HG03354 (cell line): ENCODE results near the gene ALOXE3.

ENCODE experiments used
- ATAC-seq: cut with Tn5 transposase; IDR thresholded peaks from one replicate; pipeline ENCODE4 v1.9.1; 2021; ENCODE audit warnings: mild to moderate bottlenecking; ENCODE audit not compliant: unreplicated experiment, poor library complexity, severe bottlenecking

ALOXE3 gene

GRCh38 chr17:8117980-8118768, at the start of gene ALOXE3:
TSS of gene ALOXE3 (minus strand) at chr17:8118514. CDS start at chr17:8117990, 524 bp downstream.
- ATAC-seq: peak; percentile 0

GRCh38 chr17:8167526-8167925, 49.2 kb upstream of the ALOXE3 start:
- ATAC-seq: no peak

GRCh38 chr17:8166731-8167130, 48.4 kb upstream of the ALOXE3 start:
- no peak for ATAC-seq

GRCh38 chr17:8164815-8165131, 46.5 kb upstream of the ALOXE3 start:
- no peak for ATAC-seq

- no peak for ATAC-seq
Measured at GRCh38 chr17:8163978-8164814, 45.9 kb upstream of the ALOXE3 start.

GRCh38 chr17:8162997-8163977, 45.0 kb upstream of the ALOXE3 start:
- peak; percentile 8 for ATAC-seq

GRCh38 chr17:8162233-8162996, 44.1 kb upstream of the ALOXE3 start, which contains the start of gene VAMP2:
TSS of gene VAMP2 (minus strand) at chr17:8162948. CDS start at chr17:8162879, 69 bp downstream.
- peak; percentile 40 for ATAC-seq

- ATAC-seq: no peak
Measured at GRCh38 chr17:8161289-8162232, 43.2 kb upstream of the ALOXE3 start.

GRCh38 chr17:8160741-8161221, 42.5 kb upstream of the ALOXE3 start:
- ATAC-seq: no peak

- no peak for ATAC-seq
Measured at GRCh38 chr17:8160224-8160577, 41.9 kb upstream of the ALOXE3 start.

GRCh38 chr17:8159459-8160223, 41.3 kb upstream of the ALOXE3 start:
- no peak for ATAC-seq

GRCh38 chr17:8159032-8159400, 40.7 kb upstream of the ALOXE3 start:
- ATAC-seq: no peak

GRCh38 chr17:8158267-8159031, 40.1 kb upstream of the ALOXE3 start:
- no peak for ATAC-seq

GRCh38 chr17:8156246-8156992, 38.1 kb upstream of the ALOXE3 start:
- ATAC-seq: peak; percentile 77

GRCh38 chr17:8155996-8156245, 37.6 kb upstream of the ALOXE3 start:
- no peak for ATAC-seq
